Kidney (tissue), 14 donors: ENCODE measurements around the gene HOXA9. TPM values are rescaled to one million over a fixed set of nuclear protein-coding genes. Genes with fewer than 3 reads are reported as not detected.

Experiments used
- DNase-seq, 5 donors: peaks; one replicate each; pipeline ENCODE4 v3.0.0-alpha.2; 2013 to 2020
- FAIRE-seq: peaks from 2 replicates; lab custom pipeline; 2012; peaks lifted over from hg19 to GRCh38; lab: Jason Lieb, UNC
- H3K27ac ChIP-seq, 2 donors: one replicate each; pipeline ENCODE4 v1.7.0; 2013; ENCODE audit warnings: low read depth in 2 of 2, low read length in 2 of 2, inconsistent platforms in 1 of 2
- H3K27me3 ChIP-seq: one replicate; pipeline ENCODE4 v1.7.1; 2013; ENCODE audit warnings: low read length, inconsistent platforms; ENCODE audit not compliant: control insufficient read depth, insufficient read depth
- H3K36me3 ChIP-seq, 3 donors: one replicate each; pipeline versions ENCODE4 v1.7.0 to v1.7.1; 2013; ENCODE audit warnings: low read length in 3 of 3, control low read depth in 1 of 3, inconsistent platforms in 1 of 3; ENCODE audit not compliant: insufficient read depth in 3 of 3, control insufficient read depth in 2 of 3
- H3K4me1 ChIP-seq, 3 donors: one replicate each; pipeline versions ENCODE4 v1.7.0 to v1.7.1; 2013; ENCODE audit warnings: low read length in 3 of 3, inconsistent platforms in 1 of 3, low read depth in 1 of 3; ENCODE audit not compliant: control insufficient read depth in 2 of 3, insufficient read depth in 2 of 3
- H3K4me3 ChIP-seq, 3 donors: one replicate each; pipeline versions ENCODE4 v1.7.0 to v1.8.1; 2013; ENCODE audit warnings: low read length in 3 of 3, control low read depth in 1 of 3, inconsistent platforms in 1 of 3
- H3K9ac ChIP-seq, 3 donors: one replicate each; pipeline versions ENCODE4 v1.7.0 to v1.7.1; 2013; ENCODE audit warnings: low read length in 3 of 3, control low read depth in 1 of 3, inconsistent platforms in 1 of 3
- H3K9me3 ChIP-seq, 3 donors: one replicate each; pipeline versions ENCODE4 v1.7.0 to v1.7.1; 2013; ENCODE audit warnings: low read length in 3 of 3, control low read depth in 1 of 3, inconsistent platforms in 1 of 3; ENCODE audit not compliant: control insufficient read depth in 2 of 3, insufficient read depth in 1 of 3
- CTCF ChIP-seq: IDR thresholded peaks from 3 replicates; pipeline ENCODE4 v1.5.1; 2012; ENCODE audit warnings: mild to moderate bottlenecking, moderate library complexity, borderline replicate concordance; ENCODE audit not compliant: insufficient read depth; ENCODE audit errors: extremely low read depth
- intact Hi-C: fragments of 100-400 bp; cut with DNase I; formaldehyde crosslinking; loops from one replicate; pipeline ENCODE4 v1.11.1; 2022
- polyA plus RNA-seq: library from polyadenylated mRNA; stranded (reverse); fragments of 350-450 nt; fragmentation: Illumina TruSeq; extraction: RNeasy Lipid Tissue Mini Kit (QIAGEN cat#74804); gene quantifications from one replicate; pipeline ENCODE4 v1.2.3, GENCODE V29; 2014; ENCODE audit warnings: low read depth, low replicate concordance; ENCODE audit not compliant: insufficient read depth
- total RNA-seq: library from RNA; stranded (reverse); fragmentation: NEBNext Ultra II Directional; extraction: Animal tissue kit (Norgen Biotek cat#: 25700); gene quantifications from one replicate; pipeline ENCODE4 v1.2.1, GENCODE V29; 2021
- donor health status: control.
- donor health status: control.
- donor health status: control.
- donor health status: control.
- donor health status: control.
- donor health status: DM: yes; HTN: yes; CAD: no.
- donor health status: Normal renal cell carcinoma (clear cell type).

Gene HOXA9
- total and polyA plus RNA-seq, 2 donors from 2014 or later: 36.7 to 36.8 TPM

DNA sequence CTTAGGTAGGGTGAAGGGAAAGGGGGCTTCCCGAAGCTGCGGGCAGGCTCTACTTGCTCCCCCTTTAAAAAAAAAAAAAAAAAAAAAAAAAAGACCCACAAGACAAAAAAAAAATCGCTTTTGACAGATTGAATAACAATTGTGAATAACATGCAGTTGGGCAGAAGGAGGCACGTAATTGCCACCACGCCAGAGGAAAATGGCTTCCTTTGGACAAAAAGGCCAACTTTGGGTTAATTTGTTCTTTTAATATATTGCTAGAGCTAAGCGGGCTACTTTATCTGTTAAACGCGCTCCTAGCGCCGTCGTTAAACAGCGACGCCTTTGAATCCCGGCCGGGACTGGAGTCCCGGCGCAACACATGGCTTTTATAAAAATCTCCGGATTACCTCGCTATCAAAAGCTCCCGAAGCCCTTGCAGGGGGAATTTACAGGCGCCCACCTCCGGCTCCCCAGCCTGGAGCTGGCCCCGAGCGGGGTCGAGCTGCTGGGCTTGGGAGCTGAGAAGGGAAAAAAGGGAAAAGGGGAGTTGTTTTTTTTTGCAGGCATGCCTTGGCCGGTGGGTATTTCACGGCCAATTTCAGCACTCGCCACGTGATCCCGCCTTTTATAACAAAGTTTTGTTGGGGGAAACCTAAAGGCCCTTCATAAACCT is 18.5 kb upstream of the HOXA9 start:
- Histone ChIP-seq H3K4me1 (peaks cover 0 to 8% (median 0%) of the 10 kb centered on the region in 3 donors), H3K9ac (peak overlapping the region; percentile 20 to 85 (median 40)), H3K36me3 (no peaks in the 10 kb centered on the region), H3K9me3 (no peaks in the 10 kb centered on the region), H3K4me3 (peak overlapping the region; percentile 54 to 85 (median 68)), H3K27me3 (no peaks in the 10 kb centered on the region), H3K27ac (peak overlapping the region; percentile 80 to 87)
- intact Hi-C loops: no loop called here
- DNase-seq (peak in 4 of 5 donors; percentile 18 to 54 (median 46)), FAIRE-seq (no peak)
- TF ChIP-seq CTCF: no peak

DNA sequence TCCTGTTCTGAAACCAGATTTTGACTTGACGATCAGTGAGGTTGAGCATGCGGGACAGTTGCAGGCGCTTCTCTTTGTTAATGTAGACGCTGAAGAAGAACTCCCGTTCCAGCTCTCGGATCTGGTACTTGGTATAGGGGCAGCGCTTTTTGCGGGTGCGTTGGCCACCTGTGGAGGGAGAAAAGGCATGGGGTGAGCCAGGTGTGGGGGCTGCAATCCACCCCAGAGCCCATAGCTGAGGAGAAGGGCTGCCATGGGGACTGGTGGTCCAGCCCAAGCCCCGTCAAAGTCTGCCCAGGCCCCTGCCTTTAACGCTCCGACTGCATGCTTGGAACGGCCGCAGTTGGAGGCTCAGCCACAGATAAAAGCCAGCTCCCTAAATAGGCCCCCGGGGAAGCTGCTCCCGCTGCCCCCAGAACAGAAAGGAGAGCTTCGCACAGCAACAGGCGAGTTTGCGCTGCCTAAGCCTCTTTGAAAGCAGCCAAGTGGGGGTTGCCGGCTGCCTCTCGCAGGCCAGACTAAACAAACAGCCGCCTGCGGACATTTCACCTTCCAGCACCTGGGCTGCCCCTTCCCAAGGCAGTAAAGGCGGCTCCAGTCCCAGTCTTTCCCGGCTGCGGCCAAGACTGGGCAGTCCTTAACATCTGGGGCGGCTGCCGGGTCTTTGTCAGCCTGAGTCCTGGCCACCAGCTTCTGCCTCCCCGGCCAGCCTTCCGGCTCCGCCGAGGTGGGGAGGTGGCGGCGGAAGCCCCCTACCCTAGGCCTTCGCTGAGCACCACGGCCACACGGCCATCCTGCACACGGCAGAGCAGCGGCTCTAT is 17.7 kb upstream of the HOXA9 start:
- DNase-seq: peak in 4 of 5 donors; percentile 44 to 72 (median 65)
- Histone ChIP-seq H3K4me1 (peaks cover 0 to 8% (median 0%) of the 10 kb centered on the region in 3 donors), H3K9ac (peak overlapping the region; percentile 37 to 85 (median 40))

GRCh38 chr7:27182285-27182841 is 17.0 kb upstream of the HOXA9 start:
- no peaks in the 10 kb centered on the region for H3K36me3 ChIP-seq
- FAIRE-seq (no peak), DNase-seq (peak in 4 of 5 donors; percentile 50 to 68 (median 60))
- H3K27ac ChIP-seq: peak overlapping the region; percentile 19 to 29
- peaks cover 0 to 6% (median 0%) of the 10 kb centered on the region in 3 donors for H3K4me1 ChIP-seq
- H3K27me3 ChIP-seq: no peaks in the 10 kb centered on the region
- peak overlapping the region in 2 of 3 donors; percentile 54 to 85 for H3K4me3 ChIP-seq
- intact Hi-C loops: no loop called here
- peak overlapping the region; percentile 13 to 85 (median 40) for H3K9ac ChIP-seq
- no peak for TF ChIP-seq CTCF
- H3K9me3 ChIP-seq: no peaks in the 10 kb centered on the region

More for the DNA sequence above, 17.7 kb upstream of the HOXA9 start:
- peak overlapping the region; percentile 22 to 80 for H3K27ac ChIP-seq
- no peak for TF ChIP-seq CTCF
- no peaks in the 10 kb centered on the region for H3K27me3 ChIP-seq
- FAIRE-seq: no peak
- no peaks in the 10 kb centered on the region for H3K36me3 ChIP-seq
- no peaks in the 10 kb centered on the region for H3K9me3 ChIP-seq
- peak overlapping the region; percentile 54 to 85 (median 68) for H3K4me3 ChIP-seq
- intact Hi-C loops: no loop called here
